GM23338 (cell line): Measurements from ENCODE around the gene OR3A1. TPM values are rescaled to one million over a fixed set of nuclear protein-coding genes. Genes with fewer than 3 reads are reported as not detected.

Experiments used
- ATAC-seq: fragments of 200-7000 bp; cut with Tn5 transposase; 3 replicates; pipeline ENCODE4 v1.9.1; 2020
- DNase-seq: peaks from one replicate; pipeline ENCODE4 v3.0.0-alpha.2; 2015; ENCODE audit warnings: low spot score
- H2AFZ ChIP-seq: fragments of 200-600 bp; sonication (generic); 2 replicates; pipeline ENCODE4 v1.8.0; 2016; ENCODE audit warnings: antibody characterized with exemption, mild to moderate bottlenecking, moderate library complexity
- H3F3A ChIP-seq: fragments of 200-600 bp; sonication (generic); replicated peaks from 2 replicates; pipeline ENCODE4 v1.8.0; 2017; ENCODE audit warnings: antibody characterized with exemption, mixed run types, low read depth
- H3K27ac ChIP-seq: fragments of 200-600 bp; sonication (generic); 2 replicates; pipeline ENCODE4 v1.6.1; 2016; ENCODE audit warnings: low read depth
- H3K27me3 ChIP-seq: fragments of 200-600 bp; sonication (generic); 2 replicates; pipeline ENCODE4 v1.8.0; 2016; ENCODE audit warnings: mild to moderate bottlenecking, mixed run types, moderate library complexity; ENCODE audit not compliant: insufficient read depth
- H3K36me3 ChIP-seq: fragments of 200-600 bp; sonication (generic); 2 replicates; pipeline ENCODE4 v1.8.0; 2016; ENCODE audit warnings: mild to moderate bottlenecking; ENCODE audit not compliant: insufficient read depth
- H3K4me1 ChIP-seq: fragments of 200-600 bp; sonication (generic); 2 replicates; pipeline ENCODE4 v1.8.0; 2016; ENCODE audit warnings: mild to moderate bottlenecking, moderate library complexity; ENCODE audit not compliant: insufficient read depth
- H3K4me2 ChIP-seq: fragments of 200-600 bp; sonication (generic); 2 replicates; pipeline ENCODE4 v1.7.1; 2017; ENCODE audit warnings: mixed run types
- H3K4me3 ChIP-seq: fragments of 200-600 bp; sonication (generic); 2 replicates; pipeline ENCODE4 v1.6.1; 2016; ENCODE audit warnings: mixed run types
- H3K79me2 ChIP-seq: fragments of 200-600 bp; sonication (generic); replicated peaks from 2 replicates; pipeline ENCODE4 v1.8.0; 2017; ENCODE audit warnings: mild to moderate bottlenecking; ENCODE audit not compliant: insufficient read depth
- H3K9me2 ChIP-seq: fragments of 200-600 bp; sonication (generic); 2 replicates; pipeline ENCODE4 v1.8.0; 2017; ENCODE audit not compliant: insufficient read depth
- H4K20me1 ChIP-seq: fragments of 200-600 bp; sonication (generic); replicated peaks from 2 replicates; pipeline ENCODE4 v1.8.0; 2017; ENCODE audit warnings: mild to moderate bottlenecking; ENCODE audit not compliant: insufficient read depth
- H3K27ac Mint-ChIP-seq: 2 replicates; pipeline ENCODE4 v1.8.0; 2020; ENCODE audit warnings: inconsistent platforms, mild to moderate bottlenecking, moderate library complexity, mixed read lengths
- H3K27me3 Mint-ChIP-seq: 3 replicates; pipeline ENCODE4 v1.8.0; 2022; ENCODE audit warnings: low read depth, mild to moderate bottlenecking, moderate library complexity, mixed read lengths, inconsistent platforms; ENCODE audit not compliant: insufficient read depth, poor library complexity
- H3K36me3 Mint-ChIP-seq: 3 replicates; pipeline ENCODE4 v1.8.0; 2021; ENCODE audit warnings: low read depth, mild to moderate bottlenecking, inconsistent platforms, moderate library complexity, mixed read lengths
- H3K4me1 Mint-ChIP-seq: 3 replicates; pipeline ENCODE4 v1.8.0; 2020; ENCODE audit warnings: mild to moderate bottlenecking, inconsistent platforms, mixed read lengths
- H3K4me3 Mint-ChIP-seq: 3 replicates; pipeline ENCODE4 v1.8.0; 2021; ENCODE audit warnings: moderate library complexity, mild to moderate bottlenecking, inconsistent platforms, mixed read lengths
- H3K9me3 Mint-ChIP-seq: 3 replicates; pipeline ENCODE4 v1.8.0; 2020; ENCODE audit warnings: moderate library complexity, mild to moderate bottlenecking, inconsistent platforms, mixed read lengths
- CREB1 ChIP-seq: fragments of 250-450 bp; sonication (Bioruptor Pico); IDR thresholded peaks from 2 replicates; pipeline ENCODE4 v1.5.0; 2020; ENCODE audit warnings: low read depth, mild to moderate bottlenecking, moderate library complexity
- EZH2 ChIP-seq: fragments of 200-600 bp; sonication (generic); IDR thresholded peaks from one replicate; pipeline ENCODE4 v1.8.0; 2017; ENCODE audit warnings: antibody characterized with exemption, mild to moderate bottlenecking, low read depth; ENCODE audit not compliant: unreplicated experiment
- EZH2phosphoT487 ChIP-seq: fragments of 200-600 bp; sonication (generic); IDR thresholded peaks from one replicate; pipeline ENCODE4 v1.8.1; 2018; ENCODE audit warnings: antibody characterized with exemption; ENCODE audit not compliant: unreplicated experiment
- JUNB ChIP-seq: IDR thresholded peaks from one replicate; pipeline ENCODE4 v1.6.1; 2016; ENCODE audit warnings: antibody characterized with exemption; ENCODE audit not compliant: unreplicated experiment
- NANOG ChIP-seq: IDR thresholded peaks from 2 replicates; pipeline ENCODE4 v1.6.1; 2016; ENCODE audit warnings: antibody characterized with exemption, borderline replicate concordance
- POLR2AphosphoS5 ChIP-seq: IDR thresholded peaks from 2 replicates; pipeline ENCODE4 v1.6.1; 2016; ENCODE audit warnings: antibody characterized with exemption, low read depth
- STAT1 ChIP-seq: IDR thresholded peaks from one replicate; pipeline ENCODE4 v1.6.1; 2016; ENCODE audit warnings: antibody characterized with exemption; ENCODE audit not compliant: unreplicated experiment
- ZNF114 ChIP-seq: fragments of 250-450 bp; sonication (Bioruptor Pico); IDR thresholded peaks from 2 replicates; pipeline ENCODE4 v1.5.0; 2020; ENCODE audit warnings: mild to moderate bottlenecking, moderate library complexity
- ZNF331 ChIP-seq: fragments of 250-450 bp; sonication (Bioruptor Pico); IDR thresholded peaks from 2 replicates; pipeline ENCODE4 v1.5.0; 2020; ENCODE audit warnings: low read depth, mild to moderate bottlenecking, moderate library complexity
- polyA plus RNA-seq: library from polyadenylated mRNA; unstranded; fragments of >200 nt; fragmentation: Nextera tagmentation; extraction: Ambion mirVana; gene quantifications from 2 replicates; pipeline ENCODE4 v1.2.1, GENCODE V29; 2016
- total RNA-seq: library from RNA; depleted of rRNA; stranded (reverse); fragments of >200 nt; shearing (Covaris generic); gene quantifications from 2 replicates; pipeline ENCODE4 v1.2.3, GENCODE V29; 2014
- TF ChIP-seq, protein P1 (sequence below): fragments of 250-450 bp; sonication (Bioruptor Pico); IDR thresholded peaks from 2 replicates; pipeline ENCODE4 v1.5.0; 2020; ENCODE audit warnings: mild to moderate bottlenecking, moderate library complexity
- TF ChIP-seq, protein P2 (sequence below): IDR thresholded peaks from 2 replicates; pipeline ENCODE4 v1.6.1; 2016; ENCODE audit warnings: antibody characterized with exemption
- TF ChIP-seq, protein P3 (sequence below), 2 experiments: fragments of 200-600 bp in 1 of 2; sonication (generic) in 1 of 2; conservative IDR thresholded peaks; 2 replicates each; pipeline versions ENCODE4 v1.5.1 to v1.6.1; 2016 to 2017; ENCODE audit warnings: antibody characterized with exemption in 2 of 2, low read depth in 2 of 2, mild to moderate bottlenecking in 2 of 2, moderate library complexity in 1 of 2
- TF ChIP-seq, protein P4 (sequence below): IDR thresholded peaks from one replicate; pipeline ENCODE4 v1.6.1; 2018; ENCODE audit warnings: antibody characterized with exemption; ENCODE audit not compliant: unreplicated experiment

OR3A1 gene
- total and polyA plus RNA-seq, 2 experiments from 2014 or later = 0.40 to 0.59 TPM

DNA sequence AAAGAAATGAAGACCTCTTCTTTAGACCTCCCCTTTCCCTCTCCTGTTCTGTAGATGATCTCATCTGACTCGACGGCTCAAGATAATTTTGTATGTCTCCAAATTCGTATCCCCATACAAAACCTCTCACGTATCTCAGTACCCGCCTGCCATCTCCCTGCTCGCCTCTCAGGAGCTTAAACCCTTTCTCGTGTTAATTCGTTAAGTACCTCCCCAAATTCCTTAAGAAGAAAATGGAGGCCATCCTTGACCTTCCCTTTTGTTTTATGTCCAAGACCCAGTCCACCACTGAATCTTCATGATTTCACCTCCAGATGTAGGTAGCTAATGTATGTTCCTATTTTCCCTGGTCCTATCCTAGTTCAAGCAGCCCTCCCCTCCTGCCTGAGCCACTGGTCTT lies 41.6 kb downstream of the OR3A1 start:
- peaks cover 12% of the 10 kb centered on the region for H3K27me3 Mint-ChIP-seq
- Histone ChIP-seq H3K4me2 (no peak overlapping the region), H3F3A (no peaks in the 10 kb centered on the region), H2AFZ (peak overlapping the region; percentile 1; the same call in 1 of the 2 replicates), H3K27me3 (no peaks in the 10 kb centered on the region), H3K79me2 (no peaks in the 10 kb centered on the region), H3K27ac (peak overlapping the region; percentile 2; the same call in 1 of the 2 replicates), H3K4me3 (no peak overlapping the region), H3K9me2 (no peaks in the 10 kb centered on the region), H3K36me3 (no peaks in the 10 kb centered on the region), H3K4me1 (no peaks in the 10 kb centered on the region), H4K20me1 (no peaks in the 10 kb centered on the region)
- TF ChIP-seq ZNF114 (no peak), STAT1 (no peak), EZH2phosphoT487 (no peak), POLR2AphosphoS5 (no peak), CREB1 (CRISPR knock-in tag) (no peak), ZNF331 (CRISPR knock-in tag) (no peak), EZH2 (no peak), NANOG (no peak), JUNB (no peak)
- TF ChIP-seq, protein P1, sequence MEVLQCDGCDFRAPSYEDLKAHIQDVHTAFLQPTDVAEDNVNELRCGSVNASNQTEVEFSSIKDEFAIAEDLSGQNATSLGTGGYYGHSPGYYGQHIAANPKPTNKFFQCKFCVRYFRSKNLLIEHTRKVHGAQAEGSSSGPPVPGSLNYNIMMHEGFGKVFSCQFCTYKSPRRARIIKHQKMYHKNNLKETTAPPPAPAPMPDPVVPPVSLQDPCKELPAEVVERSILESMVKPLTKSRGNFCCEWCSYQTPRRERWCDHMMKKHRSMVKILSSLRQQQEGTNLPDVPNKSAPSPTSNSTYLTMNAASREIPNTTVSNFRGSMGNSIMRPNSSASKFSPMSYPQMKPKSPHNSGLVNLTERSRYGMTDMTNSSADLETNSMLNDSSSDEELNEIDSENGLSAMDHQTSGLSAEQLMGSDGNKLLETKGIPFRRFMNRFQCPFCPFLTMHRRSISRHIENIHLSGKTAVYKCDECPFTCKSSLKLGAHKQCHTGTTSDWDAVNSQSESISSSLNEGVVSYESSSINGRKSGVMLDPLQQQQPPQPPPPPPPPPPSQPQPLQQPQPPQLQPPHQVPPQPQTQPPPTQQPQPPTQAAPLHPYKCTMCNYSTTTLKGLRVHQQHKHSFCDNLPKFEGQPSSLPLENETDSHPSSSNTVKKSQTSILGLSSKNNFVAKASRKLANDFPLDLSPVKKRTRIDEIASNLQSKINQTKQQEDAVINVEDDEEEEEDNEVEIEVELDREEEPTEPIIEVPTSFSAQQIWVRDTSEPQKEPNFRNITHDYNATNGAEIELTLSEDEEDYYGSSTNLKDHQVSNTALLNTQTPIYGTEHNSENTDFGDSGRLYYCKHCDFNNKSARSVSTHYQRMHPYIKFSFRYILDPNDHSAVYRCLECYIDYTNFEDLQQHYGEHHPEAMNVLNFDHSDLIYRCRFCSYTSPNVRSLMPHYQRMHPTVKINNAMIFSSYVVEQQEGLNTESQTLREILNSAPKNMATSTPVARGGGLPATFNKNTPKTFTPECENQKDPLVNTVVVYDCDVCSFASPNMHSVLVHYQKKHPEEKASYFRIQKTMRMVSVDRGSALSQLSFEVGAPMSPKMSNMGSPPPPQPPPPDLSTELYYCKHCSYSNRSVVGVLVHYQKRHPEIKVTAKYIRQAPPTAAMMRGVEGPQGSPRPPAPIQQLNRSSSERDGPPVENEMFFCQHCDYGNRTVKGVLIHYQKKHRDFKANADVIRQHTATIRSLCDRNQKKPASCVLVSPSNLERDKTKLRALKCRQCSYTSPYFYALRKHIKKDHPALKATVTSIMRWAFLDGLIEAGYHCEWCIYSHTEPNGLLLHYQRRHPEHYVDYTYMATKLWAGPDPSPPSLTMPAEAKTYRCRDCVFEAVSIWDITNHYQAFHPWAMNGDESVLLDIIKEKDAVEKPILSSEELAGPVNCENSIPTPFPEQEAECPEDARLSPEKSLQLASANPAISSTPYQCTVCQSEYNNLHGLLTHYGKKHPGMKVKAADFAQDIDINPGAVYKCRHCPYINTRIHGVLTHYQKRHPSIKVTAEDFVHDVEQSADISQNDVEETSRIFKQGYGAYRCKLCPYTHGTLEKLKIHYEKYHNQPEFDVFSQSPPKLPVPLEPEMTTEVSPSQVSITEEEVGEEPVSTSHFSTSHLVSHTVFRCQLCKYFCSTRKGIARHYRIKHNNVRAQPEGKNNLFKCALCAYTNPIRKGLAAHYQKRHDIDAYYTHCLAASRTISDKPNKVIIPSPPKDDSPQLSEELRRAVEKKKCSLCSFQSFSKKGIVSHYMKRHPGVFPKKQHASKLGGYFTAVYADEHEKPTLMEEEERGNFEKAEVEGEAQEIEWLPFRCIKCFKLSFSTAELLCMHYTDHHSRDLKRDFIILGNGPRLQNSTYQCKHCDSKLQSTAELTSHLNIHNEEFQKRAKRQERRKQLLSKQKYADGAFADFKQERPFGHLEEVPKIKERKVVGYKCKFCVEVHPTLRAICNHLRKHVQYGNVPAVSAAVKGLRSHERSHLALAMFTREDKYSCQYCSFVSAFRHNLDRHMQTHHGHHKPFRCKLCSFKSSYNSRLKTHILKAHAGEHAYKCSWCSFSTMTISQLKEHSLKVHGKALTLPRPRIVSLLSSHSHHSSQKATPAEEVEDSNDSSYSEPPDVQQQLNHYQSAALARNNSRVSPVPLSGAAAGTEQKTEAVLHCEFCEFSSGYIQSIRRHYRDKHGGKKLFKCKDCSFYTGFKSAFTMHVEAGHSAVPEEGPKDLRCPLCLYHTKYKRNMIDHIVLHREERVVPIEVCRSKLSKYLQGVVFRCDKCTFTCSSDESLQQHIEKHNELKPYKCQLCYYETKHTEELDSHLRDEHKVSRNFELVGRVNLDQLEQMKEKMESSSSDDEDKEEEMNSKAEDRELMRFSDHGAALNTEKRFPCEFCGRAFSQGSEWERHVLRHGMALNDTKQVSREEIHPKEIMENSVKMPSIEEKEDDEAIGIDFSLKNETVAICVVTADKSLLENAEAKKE (CRISPR knock-in tag) = no peak
- TF ChIP-seq, protein P2, sequence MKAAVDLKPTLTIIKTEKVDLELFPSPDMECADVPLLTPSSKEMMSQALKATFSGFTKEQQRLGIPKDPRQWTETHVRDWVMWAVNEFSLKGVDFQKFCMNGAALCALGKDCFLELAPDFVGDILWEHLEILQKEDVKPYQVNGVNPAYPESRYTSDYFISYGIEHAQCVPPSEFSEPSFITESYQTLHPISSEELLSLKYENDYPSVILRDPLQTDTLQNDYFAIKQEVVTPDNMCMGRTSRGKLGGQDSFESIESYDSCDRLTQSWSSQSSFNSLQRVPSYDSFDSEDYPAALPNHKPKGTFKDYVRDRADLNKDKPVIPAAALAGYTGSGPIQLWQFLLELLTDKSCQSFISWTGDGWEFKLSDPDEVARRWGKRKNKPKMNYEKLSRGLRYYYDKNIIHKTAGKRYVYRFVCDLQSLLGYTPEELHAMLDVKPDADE = no peak
- TF ChIP-seq, protein P3, sequence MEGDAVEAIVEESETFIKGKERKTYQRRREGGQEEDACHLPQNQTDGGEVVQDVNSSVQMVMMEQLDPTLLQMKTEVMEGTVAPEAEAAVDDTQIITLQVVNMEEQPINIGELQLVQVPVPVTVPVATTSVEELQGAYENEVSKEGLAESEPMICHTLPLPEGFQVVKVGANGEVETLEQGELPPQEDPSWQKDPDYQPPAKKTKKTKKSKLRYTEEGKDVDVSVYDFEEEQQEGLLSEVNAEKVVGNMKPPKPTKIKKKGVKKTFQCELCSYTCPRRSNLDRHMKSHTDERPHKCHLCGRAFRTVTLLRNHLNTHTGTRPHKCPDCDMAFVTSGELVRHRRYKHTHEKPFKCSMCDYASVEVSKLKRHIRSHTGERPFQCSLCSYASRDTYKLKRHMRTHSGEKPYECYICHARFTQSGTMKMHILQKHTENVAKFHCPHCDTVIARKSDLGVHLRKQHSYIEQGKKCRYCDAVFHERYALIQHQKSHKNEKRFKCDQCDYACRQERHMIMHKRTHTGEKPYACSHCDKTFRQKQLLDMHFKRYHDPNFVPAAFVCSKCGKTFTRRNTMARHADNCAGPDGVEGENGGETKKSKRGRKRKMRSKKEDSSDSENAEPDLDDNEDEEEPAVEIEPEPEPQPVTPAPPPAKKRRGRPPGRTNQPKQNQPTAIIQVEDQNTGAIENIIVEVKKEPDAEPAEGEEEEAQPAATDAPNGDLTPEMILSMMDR (conservative IDR thresholded peaks at IDR 0.05; ENCODE audit: low read depth in 2 of 2) = no peak
- TF ChIP-seq, protein P4, sequence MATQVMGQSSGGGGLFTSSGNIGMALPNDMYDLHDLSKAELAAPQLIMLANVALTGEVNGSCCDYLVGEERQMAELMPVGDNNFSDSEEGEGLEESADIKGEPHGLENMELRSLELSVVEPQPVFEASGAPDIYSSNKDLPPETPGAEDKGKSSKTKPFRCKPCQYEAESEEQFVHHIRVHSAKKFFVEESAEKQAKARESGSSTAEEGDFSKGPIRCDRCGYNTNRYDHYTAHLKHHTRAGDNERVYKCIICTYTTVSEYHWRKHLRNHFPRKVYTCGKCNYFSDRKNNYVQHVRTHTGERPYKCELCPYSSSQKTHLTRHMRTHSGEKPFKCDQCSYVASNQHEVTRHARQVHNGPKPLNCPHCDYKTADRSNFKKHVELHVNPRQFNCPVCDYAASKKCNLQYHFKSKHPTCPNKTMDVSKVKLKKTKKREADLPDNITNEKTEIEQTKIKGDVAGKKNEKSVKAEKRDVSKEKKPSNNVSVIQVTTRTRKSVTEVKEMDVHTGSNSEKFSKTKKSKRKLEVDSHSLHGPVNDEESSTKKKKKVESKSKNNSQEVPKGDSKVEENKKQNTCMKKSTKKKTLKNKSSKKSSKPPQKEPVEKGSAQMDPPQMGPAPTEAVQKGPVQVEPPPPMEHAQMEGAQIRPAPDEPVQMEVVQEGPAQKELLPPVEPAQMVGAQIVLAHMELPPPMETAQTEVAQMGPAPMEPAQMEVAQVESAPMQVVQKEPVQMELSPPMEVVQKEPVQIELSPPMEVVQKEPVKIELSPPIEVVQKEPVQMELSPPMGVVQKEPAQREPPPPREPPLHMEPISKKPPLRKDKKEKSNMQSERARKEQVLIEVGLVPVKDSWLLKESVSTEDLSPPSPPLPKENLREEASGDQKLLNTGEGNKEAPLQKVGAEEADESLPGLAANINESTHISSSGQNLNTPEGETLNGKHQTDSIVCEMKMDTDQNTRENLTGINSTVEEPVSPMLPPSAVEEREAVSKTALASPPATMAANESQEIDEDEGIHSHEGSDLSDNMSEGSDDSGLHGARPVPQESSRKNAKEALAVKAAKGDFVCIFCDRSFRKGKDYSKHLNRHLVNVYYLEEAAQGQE = no peak
- peaks cover 61% of the 10 kb centered on the region for H3K9me3 Mint-ChIP-seq
- ATAC-seq (no peak), DNase-seq (peak; percentile 70)
- H3K4me1 Mint-ChIP-seq = peaks cover 7% of the 10 kb centered on the region
- peaks cover 10% of the 10 kb centered on the region; the same call in 2 of the 3 replicates for H3K36me3 Mint-ChIP-seq
- no peak overlapping the region; the same call in 1 of the 2 replicates for H3K27ac Mint-ChIP-seq
- H3K4me3 Mint-ChIP-seq = no peak overlapping the region; the same call in 2 of the 3 replicates
